ENCODE measurements around the gene COL5A1. TPM values are rescaled to one million over a fixed set of nuclear protein-coding genes. Genes with fewer than 3 reads are reported as not detected.
A peak's percentile ranks its signal among the peaks of the same experiment; 100 is the strongest.

The COL5A1 gene
- polyA plus RNA-seq, 3 donors: 0.01 TPM; not detected in 2

- Histone ChIP-seq H3K4me3 (replicated peaks in 1 of 3; ENCODE audit: low read depth in 2 of 3, low read length in 3 of 3) (no peak overlapping the region), H3K4me1 (ENCODE audit: control insufficient read depth in 1 of 2, insufficient read depth in 2 of 2, low read length in 2 of 2) (no peaks in the 10 kb centered on the region), H4K20me1 (ENCODE audit: insufficient read depth, low read length) (no peaks in the 10 kb centered on the region), H2AFZ (ENCODE audit: insufficient read depth, low read depth, low read length, poor library complexity, severe bottlenecking) (no peak overlapping the region), H3K9ac (ENCODE audit: insufficient read depth, low read length, poor library complexity, severe bottlenecking) (no peak overlapping the region), H3K4me2 (replicated peaks; ENCODE audit: extremely low read depth, low read length, poor library complexity, severe bottlenecking) (no peak overlapping the region), H3K9me3 (replicated peaks in 1 of 2; ENCODE audit: control insufficient read depth in 1 of 2, insufficient read depth in 1 of 2, low read length in 2 of 2) (peaks cover 0 to 3% of the 10 kb centered on the region in 2 donors), H3K27ac (ENCODE audit: low read depth in 1 of 2, low read length in 2 of 2) (no peak overlapping the region), H3K27me3 (ENCODE audit: control insufficient read depth in 2 of 2, insufficient read depth in 2 of 2, low read length in 2 of 2) (no peaks in the 10 kb centered on the region), H3K36me3 (replicated peaks in 1 of 2; ENCODE audit: control insufficient read depth in 1 of 2, insufficient read depth in 2 of 2, low read length in 2 of 2) (no peaks in the 10 kb centered on the region), H3K79me2 (ENCODE audit: insufficient read depth, low read length) (no peaks in the 10 kb centered on the region)
- H3K27me3 Mint-ChIP-seq (ENCODE audit: low read depth in 3 of 3): peaks cover 6 to 14% (median 7%) of the 10 kb centered on the region in 3 donors
- H3K4me1 Mint-ChIP-seq: no peaks in the 10 kb centered on the region
- H3K4me3 Mint-ChIP-seq: peak overlapping the region in 1 of 2 donors; percentile 22
- DNase-seq: peak in 2 of 3 donors; percentile 3 to 11
- peaks cover 0 to 3% (median 0%) of the 10 kb centered on the region in 7 donors for H3K9me3 Mint-ChIP-seq
- intact Hi-C loops (cut with micrococcal nuclease): no loop called here
- peak; percentile 75 for TF ChIP-seq CTCF (IDR thresholded peaks at IDR 0.05)
- WGBS (ENCODE audit: insufficient coverage): 56% methylated on average over 29 of the region's 31 CpGs
- H3K27ac Mint-ChIP-seq: no peak overlapping the region
- H3K36me3 Mint-ChIP-seq: no peaks in the 10 kb centered on the region
These were observed 97.5 kb downstream of the COL5A1 start for GRCh38 chr9:134738869-134739659.

- Histone ChIP-seq H3K4me2 (replicated peaks; ENCODE audit: extremely low read depth, low read length, poor library complexity, severe bottlenecking) (no peak overlapping the region), H3K36me3 (replicated peaks in 1 of 2; ENCODE audit: control insufficient read depth in 1 of 2, insufficient read depth in 2 of 2, low read length in 2 of 2) (no peaks in the 10 kb centered on the region), H3K9ac (ENCODE audit: insufficient read depth, low read length, poor library complexity, severe bottlenecking) (no peak overlapping the region), H3K4me3 (replicated peaks in 1 of 3; ENCODE audit: low read depth in 2 of 3, low read length in 3 of 3) (no peak overlapping the region), H3K27ac (ENCODE audit: low read depth in 1 of 2, low read length in 2 of 2) (no peak overlapping the region), H2AFZ (ENCODE audit: insufficient read depth, low read depth, low read length, poor library complexity, severe bottlenecking) (no peak overlapping the region), H3K4me1 (ENCODE audit: control insufficient read depth in 1 of 2, insufficient read depth in 2 of 2, low read length in 2 of 2) (no peaks in the 10 kb centered on the region), H3K79me2 (ENCODE audit: insufficient read depth, low read length) (no peaks in the 10 kb centered on the region), H3K27me3 (ENCODE audit: control insufficient read depth in 2 of 2, insufficient read depth in 2 of 2, low read length in 2 of 2) (no peaks in the 10 kb centered on the region), H3K9me3 (replicated peaks in 1 of 2; ENCODE audit: control insufficient read depth in 1 of 2, insufficient read depth in 1 of 2, low read length in 2 of 2) (peaks cover 4 to 8% of the 10 kb centered on the region in 2 donors), H4K20me1 (ENCODE audit: insufficient read depth, low read length) (no peaks in the 10 kb centered on the region)
- Mint-ChIP-seq H3K4me1 (no peaks in the 10 kb centered on the region), H3K27me3 (ENCODE audit: low read depth in 3 of 3) (peaks cover 6 to 14% (median 7%) of the 10 kb centered on the region in 3 donors), H3K9me3 (peaks cover 0 to 3% (median 0%) of the 10 kb centered on the region in 7 donors), H3K36me3 (no peaks in the 10 kb centered on the region), H3K4me3 (peak overlapping the region in 1 of 2 donors; percentile 22), H3K27ac (peak overlapping the region in 1 of 7 donors; percentile 50)
- WGBS (ENCODE audit: insufficient coverage): 98% methylated on average over 7 of the region's 8 CpGs
- TF ChIP-seq CTCF (IDR thresholded peaks at IDR 0.05): no peak
- intact Hi-C loops (cut with micrococcal nuclease): no loop called here
- DNase-seq: no peak
These were observed 98.0 kb downstream of the COL5A1 start for GRCh38 chr9:134739660-134739968.

Data from CD14-positive monocyte (primary cell).